CD4-positive, CD25-positive, alpha-beta regulatory T cell (primary cell): ENCODE results near the gene RAP1GAP2. TPM values are rescaled to one million over a fixed set of nuclear protein-coding genes. Genes with fewer than 3 reads are reported as not detected.

Experiments used
- ATAC-seq, 2 donors: fragments of 150-1000 bp; cut with Tn5 transposase; one replicate each; pipeline ENCODE4 v1.10.0; 2021; ENCODE audit warnings: low read depth in 2 of 2, moderate number of reproducible peaks in 2 of 2, moderate library complexity in 1 of 2
- DNase-seq, 3 donors: peaks; one replicate each; pipeline versions ENCODE4 v3.0.0 to v3.0.0-alpha.2; 2012 to 2022; ENCODE audit warnings: mixed read lengths in 1 of 3
- H3K27ac ChIP-seq: one replicate; pipeline ENCODE4 v1.7.0; 2013; ENCODE audit warnings: mild to moderate bottlenecking, low read length; ENCODE audit not compliant: insufficient read depth, poor library complexity, severe bottlenecking
- H3K27me3 ChIP-seq: one replicate; pipeline ENCODE4 v1.7.0; 2013; ENCODE audit warnings: low read length; ENCODE audit not compliant: control insufficient read depth, insufficient read depth
- H3K36me3 ChIP-seq: one replicate; pipeline ENCODE4 v1.7.0; 2013; ENCODE audit warnings: mild to moderate bottlenecking, low read length, moderate library complexity; ENCODE audit not compliant: control insufficient read depth, insufficient read depth
- H3K4me1 ChIP-seq: 2 replicates; pipeline ENCODE4 v1.7.0; 2013; ENCODE audit warnings: mild to moderate bottlenecking, low read length; ENCODE audit not compliant: insufficient read depth, control insufficient read depth, poor library complexity, severe bottlenecking
- H3K4me3 ChIP-seq: one replicate; pipeline ENCODE4 v1.7.0; 2013; ENCODE audit warnings: low read depth, mild to moderate bottlenecking, low read length, moderate library complexity
- H3K9me3 ChIP-seq, 2 experiments: 1 replicate in 1 of 2; 2 replicates in 1 of 2; pipeline ENCODE4 v1.7.0; 2013; ENCODE audit warnings: low read length in 2 of 2, mild to moderate bottlenecking in 1 of 2, moderate library complexity in 1 of 2; ENCODE audit not compliant: control insufficient read depth in 2 of 2
- H3K27ac Mint-ChIP-seq, 3 donors: one replicate each; pipeline ENCODE4 v1.8.0; 2020 to 2022; ENCODE audit warnings: mild to moderate bottlenecking in 3 of 3, mixed read lengths in 3 of 3, moderate library complexity in 2 of 3
- H3K27me3 Mint-ChIP-seq: one replicate; pipeline ENCODE4 v1.8.0; 2022; ENCODE audit warnings: mild to moderate bottlenecking, mixed read lengths
- H3K36me3 Mint-ChIP-seq: one replicate; pipeline ENCODE4 v1.8.0; 2020; ENCODE audit warnings: mixed read lengths
- H3K4me1 Mint-ChIP-seq, 4 donors: one replicate each; pipeline ENCODE4 v1.8.0; 2020 to 2022; ENCODE audit warnings: mixed read lengths in 4 of 4, mild to moderate bottlenecking in 1 of 4
- H3K4me3 Mint-ChIP-seq, 4 donors: one replicate each; pipeline ENCODE4 v1.8.0; 2020 to 2022; ENCODE audit warnings: mild to moderate bottlenecking in 4 of 4, mixed read lengths in 4 of 4, moderate library complexity in 3 of 4
- H3K9me3 Mint-ChIP-seq, 7 donors: one replicate each; pipeline ENCODE4 v1.8.0; 2020 to 2022; ENCODE audit warnings: mixed read lengths in 7 of 7, mild to moderate bottlenecking in 3 of 7, moderate library complexity in 2 of 7
- polyA plus RNA-seq, 4 donors: library from polyadenylated mRNA; unstranded; fragments of 300-500 nt; fragmentation: Illumina TruSeq; gene quantifications; one replicate each; pipeline ENCODE4 v1.2.3, GENCODE V29; 2021
- total RNA-seq: library from RNA; stranded (reverse); gene quantifications from one replicate; pipeline ENCODE4 v1.2.3, GENCODE V29; 2022

Gene RAP1GAP2
- total and polyA plus RNA-seq, 5 donors from 2014 or later = 2.7 to 87.6 (median 5.1) TPM

DNA sequence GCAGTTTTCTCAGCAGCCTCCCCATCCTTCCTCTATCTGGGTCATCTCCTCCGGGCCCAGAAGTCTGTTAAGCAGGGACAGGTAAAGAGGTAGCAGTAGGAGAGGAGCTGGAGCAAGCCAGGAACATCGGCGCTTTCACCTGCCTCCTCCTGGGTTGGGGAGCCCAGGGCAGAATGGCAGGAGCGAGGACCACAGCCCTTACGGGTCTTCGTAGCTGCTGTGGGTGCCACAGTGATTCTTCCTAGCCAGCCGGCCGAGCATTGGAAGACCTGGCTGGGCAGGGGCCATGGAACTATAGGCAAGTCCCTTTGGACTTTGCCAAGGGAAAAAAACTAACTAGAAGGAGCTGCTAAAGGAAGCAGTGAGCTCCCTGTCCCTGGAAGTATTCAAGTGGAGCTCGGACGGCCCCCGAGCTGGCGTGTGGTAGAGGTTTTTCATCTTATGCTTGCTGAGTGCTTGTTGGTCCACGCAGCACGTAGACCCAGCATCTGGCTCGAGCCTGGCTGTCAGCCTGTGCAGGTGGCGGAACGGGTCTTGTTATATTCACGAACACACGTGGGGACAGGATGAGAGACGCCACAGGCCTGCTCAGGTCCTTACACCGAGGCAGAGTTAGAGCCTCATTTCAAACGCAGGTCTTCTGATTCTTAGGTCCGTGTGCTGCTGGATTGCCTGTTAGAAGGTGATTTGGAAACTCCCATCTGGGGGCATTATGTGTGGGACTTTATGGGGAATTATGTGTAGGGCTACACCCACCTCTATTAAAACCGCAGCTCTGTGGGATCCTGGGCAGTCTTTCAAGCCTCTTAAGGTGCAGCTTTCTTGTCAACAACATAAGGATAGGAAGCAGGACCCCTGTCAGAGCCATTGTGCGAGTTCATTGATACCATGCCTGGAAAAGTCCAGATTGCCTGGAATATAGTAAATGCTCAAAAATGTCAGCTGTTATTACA lies 212.4 kb downstream of the RAP1GAP2 start:
- H3K4me1 Mint-ChIP-seq = peaks cover 0 to 13% (median 0%) of the 10 kb centered on the region in 4 donors

DNA sequence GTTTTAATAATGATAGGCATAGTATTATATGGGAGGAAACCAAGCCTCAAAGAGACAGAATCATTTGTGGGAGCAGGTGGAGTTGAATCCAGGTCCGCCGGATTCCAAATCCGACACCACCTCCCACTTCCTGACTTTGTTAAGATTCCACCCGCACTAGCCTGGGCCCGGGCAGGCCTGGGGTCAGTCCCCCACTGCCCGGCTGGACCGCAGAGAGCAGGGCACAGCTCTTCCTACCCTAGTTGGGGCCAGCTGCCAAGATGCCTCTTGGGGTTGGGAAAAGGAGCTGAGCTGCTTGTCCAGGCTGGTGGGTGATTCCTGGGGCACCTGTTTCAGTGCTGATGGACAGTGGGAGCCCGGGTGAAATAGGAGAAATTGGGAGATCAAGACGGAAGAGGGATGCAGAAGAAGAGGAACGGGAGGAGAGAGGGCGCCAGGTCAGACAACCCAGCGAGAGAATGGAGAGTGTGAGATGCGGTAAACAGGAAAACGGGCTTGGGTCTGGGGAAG lies 213.2 kb downstream of the RAP1GAP2 start:
- DNase-seq (no peak), ATAC-seq (no peak)
- Histone ChIP-seq H3K4me3 (no peak overlapping the region), H3K36me3 (peaks cover 55% of the 10 kb centered on the region), H3K4me1 (no peaks in the 10 kb centered on the region), H3K27me3 (no peaks in the 10 kb centered on the region), H3K9me3 (no peaks in the 10 kb centered on the region), H3K27ac (no peak overlapping the region)
- no peak overlapping the region for H3K4me3 Mint-ChIP-seq
- peaks cover 0 to 6% (median 0%) of the 10 kb centered on the region in 4 donors for H3K4me1 Mint-ChIP-seq
- no peak overlapping the region for H3K27ac Mint-ChIP-seq
- H3K27me3 Mint-ChIP-seq = no peaks in the 10 kb centered on the region
- no peaks in the 10 kb centered on the region for H3K9me3 Mint-ChIP-seq
- peaks cover 39% of the 10 kb centered on the region for H3K36me3 Mint-ChIP-seq

More for the DNA sequence above, 212.4 kb downstream of the RAP1GAP2 start:
- Histone ChIP-seq H3K36me3 (peaks cover 52% of the 10 kb centered on the region), H3K4me1 (peaks cover 4% of the 10 kb centered on the region), H3K4me3 (no peak overlapping the region), H3K9me3 (no peaks in the 10 kb centered on the region), H3K27me3 (no peaks in the 10 kb centered on the region), H3K27ac (no peak overlapping the region)
- Mint-ChIP-seq H3K4me3 (no peak overlapping the region), H3K36me3 (peaks cover 39% of the 10 kb centered on the region), H3K9me3 (no peaks in the 10 kb centered on the region), H3K27me3 (no peaks in the 10 kb centered on the region), H3K27ac (no peak overlapping the region)
- ATAC-seq = no peak
- DNase-seq = no peak

DNA sequence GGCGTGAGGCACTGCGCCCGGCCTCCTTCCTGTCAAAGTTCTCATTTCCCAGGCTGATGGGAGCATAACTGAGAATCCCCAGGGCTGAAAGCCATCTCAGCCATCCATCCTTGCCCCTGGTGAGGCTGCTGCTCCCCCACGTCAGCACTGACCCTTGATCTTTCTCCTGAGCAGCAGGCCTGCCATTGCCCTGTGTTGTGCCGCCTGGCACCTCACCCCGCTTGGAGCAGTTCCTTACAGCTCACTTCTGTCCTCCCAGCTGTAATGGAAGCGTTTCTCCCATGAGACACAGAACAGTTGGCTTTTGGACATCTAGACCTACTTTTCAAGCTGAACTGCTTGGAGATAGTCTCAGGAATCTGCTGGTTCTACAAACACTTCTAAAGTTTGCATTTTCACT lies 215.7 kb downstream of the RAP1GAP2 start:
- ATAC-seq (no peak), DNase-seq (no peak)
- Mint-ChIP-seq H3K36me3 (peaks cover 40% of the 10 kb centered on the region), H3K4me3 (peak overlapping the region in 1 of 4 donors; percentile 38), H3K4me1 (peaks cover 0 to 2% (median 0%) of the 10 kb centered on the region in 4 donors), H3K27me3 (no peaks in the 10 kb centered on the region), H3K9me3 (no peaks in the 10 kb centered on the region), H3K27ac (peak overlapping the region in 1 of 3 donors; percentile 95)
- Histone ChIP-seq H3K4me1 (no peaks in the 10 kb centered on the region), H3K9me3 (no peaks in the 10 kb centered on the region), H3K27me3 (no peaks in the 10 kb centered on the region), H3K27ac (no peak overlapping the region), H3K4me3 (no peak overlapping the region), H3K36me3 (peaks cover 60% of the 10 kb centered on the region)

DNA sequence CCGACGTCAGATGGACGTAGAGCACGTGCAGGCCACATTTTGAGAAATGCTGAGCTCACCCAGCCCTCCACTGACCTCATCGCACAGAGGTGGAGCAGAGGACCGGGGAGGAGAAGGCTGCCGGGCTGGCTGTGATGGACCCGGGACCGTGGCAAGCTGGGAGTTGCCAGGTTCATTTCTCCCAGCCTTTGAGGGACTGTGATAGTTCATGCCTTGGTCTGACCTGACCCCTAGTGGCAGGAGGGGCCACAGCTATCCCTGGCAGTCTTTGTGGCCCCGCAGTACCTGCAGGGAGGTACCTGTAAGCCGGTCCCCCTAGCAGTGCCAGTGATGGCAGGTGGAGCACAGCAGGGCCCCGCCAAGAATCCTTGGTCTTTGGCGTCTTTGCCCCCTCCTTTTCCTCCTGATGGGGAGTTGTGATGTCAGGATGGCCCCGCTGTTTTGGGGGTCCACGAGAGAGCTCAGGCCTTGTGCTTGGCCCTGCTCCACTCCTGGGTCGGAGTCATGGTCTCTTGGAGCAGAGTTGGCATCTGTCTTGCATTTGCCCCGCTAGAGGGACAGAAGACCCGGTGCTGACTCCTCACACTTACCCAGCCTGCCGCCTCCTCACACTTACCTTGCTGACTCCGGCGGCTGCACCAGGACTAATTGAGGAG lies 216.8 kb downstream of the RAP1GAP2 start:
- H3K27ac ChIP-seq = no peak overlapping the region
- peaks cover 31% of the 10 kb centered on the region for H3K36me3 Mint-ChIP-seq
- no peak overlapping the region for H3K4me3 ChIP-seq
- no peak overlapping the region for H3K27ac Mint-ChIP-seq
- no peaks in the 10 kb centered on the region for H3K9me3 Mint-ChIP-seq
- no peaks in the 10 kb centered on the region for H3K4me1 Mint-ChIP-seq
- DNase-seq = peak; percentile 29 to 45 (median 40)
- no peaks in the 10 kb centered on the region for H3K9me3 ChIP-seq
- ATAC-seq = peak; percentile 43 to 67
- H3K36me3 ChIP-seq = peaks cover 61% of the 10 kb centered on the region
- no peaks in the 10 kb centered on the region for H3K27me3 Mint-ChIP-seq
- H3K27me3 ChIP-seq = no peaks in the 10 kb centered on the region
- no peaks in the 10 kb centered on the region for H3K4me1 ChIP-seq
- no peak overlapping the region for H3K4me3 Mint-ChIP-seq

DNA sequence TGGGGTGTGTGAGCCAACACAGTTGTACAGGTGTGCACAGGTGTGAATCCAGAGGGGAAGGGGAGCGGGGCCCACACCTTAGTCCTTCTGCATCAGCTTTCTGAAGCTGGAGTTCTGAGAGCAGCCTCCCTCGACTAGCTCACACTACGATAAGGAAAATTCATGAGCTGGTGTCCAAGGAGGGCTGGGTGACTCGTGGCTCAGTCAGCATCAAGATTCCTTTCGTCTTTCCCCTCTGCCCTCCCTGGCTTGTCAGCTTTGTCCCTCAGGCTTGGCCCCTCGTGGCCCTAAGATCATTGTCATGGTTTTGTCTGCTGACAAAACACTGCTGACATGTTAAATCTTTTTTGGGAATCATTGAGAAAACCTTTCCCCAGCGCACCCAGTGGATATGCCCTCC lies 219.7 kb downstream of the RAP1GAP2 start:
- DNase-seq (no peak), ATAC-seq (no peak)
- H3K27ac Mint-ChIP-seq = no peak overlapping the region
- peaks cover 28% of the 10 kb centered on the region for H3K36me3 Mint-ChIP-seq
- Histone ChIP-seq H3K4me3 (no peak overlapping the region), H3K9me3 (peaks cover 0 to 3% of the 10 kb centered on the region in 2 experiments), H3K27me3 (no peaks in the 10 kb centered on the region), H3K27ac (no peak overlapping the region), H3K4me1 (no peaks in the 10 kb centered on the region), H3K36me3 (peaks cover 59% of the 10 kb centered on the region)
- H3K4me1 Mint-ChIP-seq = no peaks in the 10 kb centered on the region
- no peak overlapping the region for H3K4me3 Mint-ChIP-seq
- peaks cover 0 to 2% (median 0%) of the 10 kb centered on the region in 7 donors for H3K9me3 Mint-ChIP-seq
- no peaks in the 10 kb centered on the region for H3K27me3 Mint-ChIP-seq

- Mint-ChIP-seq H3K4me1 (no peaks in the 10 kb centered on the region), H3K27ac (no peak overlapping the region), H3K9me3 (peaks cover 0 to 20% (median 2%) of the 10 kb centered on the region in 7 donors), H3K4me3 (no peak overlapping the region), H3K27me3 (no peaks in the 10 kb centered on the region), H3K36me3 (peaks cover 42% of the 10 kb centered on the region)
- no peaks in the 10 kb centered on the region for H3K4me1 ChIP-seq
- peaks cover 67% of the 10 kb centered on the region for H3K36me3 ChIP-seq
- H3K27ac ChIP-seq = no peak overlapping the region
- ATAC-seq (no peak), DNase-seq (no peak)
- peaks cover 5 to 13% of the 10 kb centered on the region in 2 experiments for H3K9me3 ChIP-seq
- no peak overlapping the region for H3K4me3 ChIP-seq
- no peaks in the 10 kb centered on the region for H3K27me3 ChIP-seq
These were observed 221.7 kb downstream of the RAP1GAP2 start for GRCh38 chr17:3017936-3018335.

DNA sequence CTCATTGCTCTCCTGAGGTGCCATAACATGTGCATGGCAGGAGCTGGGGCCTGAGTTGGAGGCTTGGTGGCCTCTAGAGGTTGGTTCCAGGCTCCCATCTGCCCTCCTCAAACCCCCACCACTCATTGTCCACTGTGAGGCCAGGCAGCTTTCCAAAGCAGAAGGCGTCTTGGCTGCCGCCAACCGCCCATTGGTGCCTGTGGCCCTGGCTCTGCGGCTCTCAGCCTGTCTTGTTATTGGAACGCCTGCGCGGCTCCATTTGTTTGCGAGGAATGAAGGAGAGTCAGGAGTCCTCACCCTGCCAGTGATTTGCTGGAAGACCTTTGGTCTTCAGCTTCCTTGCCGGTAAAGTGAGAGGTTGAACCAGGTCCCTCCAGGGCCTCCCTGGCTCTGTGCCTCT lies 223.5 kb downstream of the RAP1GAP2 start:
- Mint-ChIP-seq H3K27ac (no peak overlapping the region), H3K4me1 (no peaks in the 10 kb centered on the region), H3K36me3 (peaks cover 58% of the 10 kb centered on the region), H3K27me3 (no peaks in the 10 kb centered on the region), H3K9me3 (peaks cover 0 to 27% (median 3%) of the 10 kb centered on the region in 7 donors), H3K4me3 (no peak overlapping the region)
- H3K4me3 ChIP-seq = no peak overlapping the region
- DNase-seq (no peak), ATAC-seq (no peak)
- H3K9me3 ChIP-seq = peaks cover 9 to 13% of the 10 kb centered on the region in 2 experiments
- no peaks in the 10 kb centered on the region for H3K27me3 ChIP-seq
- H3K4me1 ChIP-seq = no peaks in the 10 kb centered on the region
- H3K36me3 ChIP-seq = peaks cover 66% of the 10 kb centered on the region
- H3K27ac ChIP-seq = no peak overlapping the region
